HEK293 (cell line): ENCODE data around the gene ARHGAP22.
A peak's percentile ranks its signal among the peaks of the same experiment; 100 is the strongest.

Experiments used
- CTCF ChIA-PET: fragments of 350-600 bp; formaldehyde crosslinking; extraction: SDS; loops from one replicate; lab custom pipeline; 2021; ENCODE audit warnings: antibody characterized with exemption; lab: Yijun Ruan, JAX
- POLR2A ChIA-PET: fragments of 300-600 bp; formaldehyde crosslinking; extraction: SDS; loops from one replicate; lab custom pipeline; 2020; ENCODE audit warnings: antibody characterized with exemption, inconsistent platforms; lab: Yijun Ruan, JAX
- H3K27ac ChIP-seq: fragments of 200-500 bp; sonication (Bioruptor generic); 2 replicates; pipeline ENCODE4 v1.5.1; 2014; ENCODE audit warnings: low read depth, low read length, control low read depth, inconsistent platforms; ENCODE audit errors: extremely low read depth
- H3K36me3 ChIP-seq, 2 experiments: fragments of 200-500 bp in 1 of 2; sonication (Bioruptor generic) in 1 of 2; 1 replicate in 1 of 2; 2 replicates in 1 of 2; pipeline ENCODE4 v1.5.1; 2014 to 2017; ENCODE audit warnings: inconsistent platforms in 2 of 2, low read length in 2 of 2; ENCODE audit not compliant: control insufficient read depth in 2 of 2, insufficient read depth in 1 of 2
- H3K4me1 ChIP-seq: fragments of 200-500 bp; sonication (Bioruptor generic); 2 replicates; pipeline ENCODE4 v1.5.1; 2014; ENCODE audit warnings: mild to moderate bottlenecking, low read length, inconsistent platforms; ENCODE audit not compliant: control insufficient read depth, insufficient read depth
- H3K4me3 ChIP-seq: 2 replicates; pipeline ENCODE4 v1.5.1; 2011; ENCODE audit warnings: low read depth, mild to moderate bottlenecking, control low read depth, low read length, moderate library complexity
- H3K9me3 ChIP-seq: fragments of 200-500 bp; sonication (Bioruptor generic); 2 replicates; pipeline ENCODE4 v1.5.1; 2014; ENCODE audit warnings: low read depth, low read length, inconsistent platforms; ENCODE audit not compliant: control insufficient read depth, insufficient read depth
- GLI2 ChIP-seq: fragments of 450-650 bp; formaldehyde crosslinking; IDR thresholded peaks from 2 replicates; pipeline ENCODE4; 2017; ENCODE audit warnings: missing biosample characterization, missing genetic modification characterization, low read depth, borderline replicate concordance
- GLIS1 ChIP-seq: fragments of 450-650 bp; formaldehyde crosslinking; IDR thresholded peaks from 2 replicates; pipeline ENCODE4 v1.5.1; 2016; ENCODE audit warnings: missing biosample characterization, missing genetic modification characterization
- MYNN ChIP-seq: fragments of 450-650 bp; formaldehyde crosslinking; IDR thresholded peaks from 2 replicates; pipeline ENCODE4 v1.5.1; 2016; ENCODE audit warnings: missing biosample characterization, missing genetic modification characterization, borderline replicate concordance
- PRDM1 ChIP-seq: fragments of 450-650 bp; formaldehyde crosslinking; IDR thresholded peaks from 2 replicates; pipeline ENCODE4; 2016; ENCODE audit warnings: missing biosample characterization, missing genetic modification characterization
- REPIN1 ChIP-seq: fragments of 450-650 bp; formaldehyde crosslinking; IDR thresholded peaks from 2 replicates; pipeline ENCODE4 v1.5.1; 2017; ENCODE audit warnings: missing biosample characterization, missing genetic modification characterization, low read depth
- TCF7L2 ChIP-seq: IDR thresholded peaks from 2 replicates; pipeline ENCODE4 v1.6.1; 2011; ENCODE audit warnings: low read depth, mild to moderate bottlenecking, inconsistent platforms, low read length, moderate library complexity, borderline replicate concordance
- WT1 ChIP-seq: fragments of 450-650 bp; formaldehyde crosslinking; IDR thresholded peaks from 2 replicates; pipeline ENCODE4 v1.5.1; 2016; ENCODE audit warnings: missing biosample characterization, missing genetic modification characterization
- ZFHX2 ChIP-seq: fragments of 450-650 bp; formaldehyde crosslinking; conservative IDR thresholded peaks from 2 replicates; pipeline ENCODE4 v1.5.1; 2016; ENCODE audit warnings: missing biosample characterization, missing genetic modification characterization
- ZFP41 ChIP-seq: fragments of 450-650 bp; formaldehyde crosslinking; IDR thresholded peaks from 2 replicates; pipeline ENCODE4 v1.5.1; 2016; ENCODE audit warnings: missing biosample characterization, missing genetic modification characterization, borderline replicate concordance
- ZIC2 ChIP-seq: fragments of 450-650 bp; formaldehyde crosslinking; IDR thresholded peaks from 2 replicates; pipeline ENCODE4 v1.5.1; 2016; ENCODE audit warnings: missing biosample characterization, missing genetic modification characterization
- ZNF175 ChIP-seq: fragments of 450-650 bp; formaldehyde crosslinking; IDR thresholded peaks from 2 replicates; pipeline ENCODE4 v1.5.1; 2016; ENCODE audit warnings: missing biosample characterization, missing genetic modification characterization
- ZNF302 ChIP-seq: fragments of 450-650 bp; formaldehyde crosslinking; IDR thresholded peaks from 2 replicates; pipeline ENCODE4 v1.5.1; 2016; ENCODE audit warnings: missing biosample characterization, missing genetic modification characterization, low read depth
- ZNF341 ChIP-seq: fragments of 450-650 bp; formaldehyde crosslinking; IDR thresholded peaks from 2 replicates; pipeline ENCODE4; 2016; ENCODE audit warnings: low read depth, missing biosample characterization, missing genetic modification characterization
- ZNF354C ChIP-seq: fragments of 450-650 bp; formaldehyde crosslinking; IDR thresholded peaks from 2 replicates; pipeline ENCODE4 v1.5.1; 2016; ENCODE audit warnings: missing biosample characterization, missing genetic modification characterization, low read depth, borderline replicate concordance
- ZNF37A ChIP-seq: fragments of 450-650 bp; IDR thresholded peaks from 2 replicates; pipeline ENCODE4 v1.5.1; 2018; ENCODE audit warnings: missing biosample characterization, missing genetic modification characterization
- ZNF416 ChIP-seq: fragments of 450-650 bp; formaldehyde crosslinking; IDR thresholded peaks from 2 replicates; pipeline ENCODE4 v1.5.1; 2016; ENCODE audit warnings: missing biosample characterization, missing genetic modification characterization
- ZNF501 ChIP-seq: fragments of 450-650 bp; formaldehyde crosslinking; IDR thresholded peaks from 2 replicates; pipeline ENCODE4 v1.5.1; 2016; ENCODE audit warnings: missing biosample characterization, missing genetic modification characterization
- ZNF510 ChIP-seq: fragments of 450-650 bp; formaldehyde crosslinking; IDR thresholded peaks from 2 replicates; pipeline ENCODE4 v1.5.1; 2018; ENCODE audit warnings: mild to moderate bottlenecking, missing genetic modification characterization, missing biosample characterization; ENCODE audit not compliant: insufficient replicate concordance
- ZNF548 ChIP-seq: fragments of 450-650 bp; formaldehyde crosslinking; IDR thresholded peaks from 2 replicates; pipeline ENCODE4 v1.5.1; 2016; ENCODE audit warnings: missing biosample characterization, missing genetic modification characterization
- ZNF585B ChIP-seq: fragments of 450-650 bp; formaldehyde crosslinking; IDR thresholded peaks from 2 replicates; pipeline ENCODE4 v1.5.1; 2016; ENCODE audit warnings: missing biosample characterization, missing genetic modification characterization
- ZNF610 ChIP-seq: fragments of 450-650 bp; formaldehyde crosslinking; IDR thresholded peaks from 2 replicates; pipeline ENCODE4 v1.5.1; 2016; ENCODE audit warnings: missing biosample characterization, missing genetic modification characterization, borderline replicate concordance
- ZNF658 ChIP-seq: fragments of 450-650 bp; formaldehyde crosslinking; IDR thresholded peaks from 2 replicates; pipeline ENCODE4; 2016; ENCODE audit warnings: missing biosample characterization, missing genetic modification characterization
- ZNF660 ChIP-seq: fragments of 450-650 bp; IDR thresholded peaks from 2 replicates; pipeline ENCODE4 v1.5.1; 2018; ENCODE audit warnings: missing biosample characterization, mild to moderate bottlenecking, missing genetic modification characterization
- ZNF76 ChIP-seq: fragments of 450-650 bp; formaldehyde crosslinking; IDR thresholded peaks from 2 replicates; pipeline ENCODE4; 2016; ENCODE audit warnings: low read depth, missing biosample characterization, missing genetic modification characterization, borderline replicate concordance
- ZSCAN16 ChIP-seq: fragments of 450-650 bp; formaldehyde crosslinking; IDR thresholded peaks from 2 replicates; pipeline ENCODE4 v1.5.1; 2016; ENCODE audit warnings: missing biosample characterization, missing genetic modification characterization
- ZXDB ChIP-seq: fragments of 450-650 bp; formaldehyde crosslinking; IDR thresholded peaks from 2 replicates; pipeline ENCODE4 v1.5.1; 2016; ENCODE audit warnings: missing biosample characterization, missing genetic modification characterization
- TF ChIP-seq, protein P1 (sequence below): fragments of 450-650 bp; formaldehyde crosslinking; IDR thresholded peaks from 2 replicates; pipeline ENCODE4 v1.5.1; 2016; ENCODE audit warnings: missing biosample characterization, missing genetic modification characterization

ARHGAP22 gene

DNA sequence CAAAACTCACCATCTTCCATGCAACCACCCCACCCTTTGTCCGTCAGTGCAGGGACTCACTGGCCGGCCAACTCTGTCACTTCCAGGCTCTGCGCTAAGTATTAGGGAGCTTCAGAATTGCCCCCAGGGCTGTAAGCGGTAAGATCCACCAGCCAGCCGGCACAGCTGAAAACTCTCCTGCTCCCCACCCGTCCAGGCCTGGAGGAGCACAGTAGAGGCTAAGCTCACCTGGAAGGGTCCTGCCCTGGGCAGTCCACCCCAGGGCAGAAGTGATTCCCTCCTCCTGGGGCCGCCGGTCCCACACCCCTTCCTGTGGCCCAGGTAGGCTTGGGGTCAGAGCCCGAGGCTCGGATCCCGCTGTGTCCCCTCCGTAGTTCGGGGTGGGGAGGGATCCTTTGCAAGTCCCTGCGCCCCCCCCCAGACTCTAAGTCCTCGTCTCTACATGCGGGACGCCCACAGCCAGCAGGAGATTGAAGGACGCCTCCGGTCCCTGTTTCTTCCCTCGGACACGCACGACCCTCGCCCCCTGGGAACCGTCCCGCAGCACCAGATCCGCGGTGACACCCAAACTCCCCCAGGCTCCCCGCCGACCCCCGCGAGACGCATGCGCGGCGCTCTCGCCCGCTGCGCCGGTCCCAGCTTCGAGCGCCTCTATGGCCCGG, 138.9 kb downstream of the ARHGAP22 start:
- Histone ChIP-seq H3K9me3 (no peaks in the 10 kb centered on the region), H3K4me3 (no peak overlapping the region), H3K27ac (no peak overlapping the region), H3K4me1 (peaks cover 5% of the 10 kb centered on the region; the same call in 1 of the 2 replicates), H3K36me3 (no peaks in the 10 kb centered on the region)
- ChIA-PET CTCF (no interaction called here), POLR2A (no interaction called here)
- TF ChIP-seq REPIN1 = no peak
- TF ChIP-seq ZNF37A (tag by site-specific recombination) = no peak
- TF ChIP-seq ZFP41 (tag by site-specific recombination) = no peak
- TF ChIP-seq ZNF76 (tag by site-specific recombination) = no peak
- TF ChIP-seq ZXDB = no peak

DNA sequence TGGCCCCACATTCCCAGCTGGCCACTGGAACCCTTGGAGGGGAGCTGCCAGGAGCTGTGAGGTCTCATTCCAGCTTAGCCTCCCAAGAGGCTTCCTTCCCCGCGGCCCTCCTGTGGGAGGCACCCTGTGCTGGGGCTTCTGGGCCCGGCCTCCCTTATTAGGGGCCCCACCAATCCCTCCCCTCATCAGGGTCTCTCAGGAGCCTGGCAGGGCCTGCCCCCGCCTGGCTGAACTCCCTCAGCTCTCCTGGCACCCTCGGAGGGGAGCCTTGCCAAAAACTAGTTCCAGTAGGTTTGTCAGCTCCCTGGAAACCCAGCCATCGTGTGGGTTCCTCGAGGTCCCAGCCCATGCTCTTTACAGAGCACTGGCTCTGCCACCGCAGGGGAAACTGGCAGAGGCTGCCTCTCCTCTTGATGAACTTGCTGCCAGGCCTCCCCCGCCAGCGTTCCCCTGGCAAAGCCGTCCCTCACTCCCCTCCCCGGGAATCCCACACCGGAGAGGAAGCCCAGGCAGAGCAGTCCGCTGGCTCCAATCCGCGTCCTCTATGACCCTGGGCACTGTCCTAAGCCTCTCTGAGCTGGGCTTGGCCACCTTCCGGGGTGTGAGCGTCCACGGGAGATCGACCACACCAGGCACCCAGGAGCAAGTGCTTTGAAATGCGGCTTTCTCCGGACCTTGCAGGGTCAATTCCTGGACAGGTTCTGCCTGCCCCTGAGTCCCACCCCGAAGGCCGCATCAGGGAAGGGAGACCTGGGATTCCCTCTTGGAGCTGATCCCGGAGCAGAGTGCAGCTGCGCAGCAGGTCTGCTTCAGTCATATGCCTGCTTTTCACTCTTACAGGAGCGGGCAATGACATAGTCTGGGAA, 139.8 kb downstream of the ARHGAP22 start:
- ChIA-PET POLR2A (no interaction called here), CTCF (no interaction called here)
- Histone ChIP-seq H3K36me3 (no peaks in the 10 kb centered on the region), H3K4me3 (no peak overlapping the region), H3K4me1 (no peaks in the 10 kb centered on the region), H3K9me3 (no peaks in the 10 kb centered on the region), H3K27ac (no peak overlapping the region)
- TF ChIP-seq ZNF302 (tag by site-specific recombination) = no peak
- peak; percentile 46 for TF ChIP-seq GLIS1

DNA sequence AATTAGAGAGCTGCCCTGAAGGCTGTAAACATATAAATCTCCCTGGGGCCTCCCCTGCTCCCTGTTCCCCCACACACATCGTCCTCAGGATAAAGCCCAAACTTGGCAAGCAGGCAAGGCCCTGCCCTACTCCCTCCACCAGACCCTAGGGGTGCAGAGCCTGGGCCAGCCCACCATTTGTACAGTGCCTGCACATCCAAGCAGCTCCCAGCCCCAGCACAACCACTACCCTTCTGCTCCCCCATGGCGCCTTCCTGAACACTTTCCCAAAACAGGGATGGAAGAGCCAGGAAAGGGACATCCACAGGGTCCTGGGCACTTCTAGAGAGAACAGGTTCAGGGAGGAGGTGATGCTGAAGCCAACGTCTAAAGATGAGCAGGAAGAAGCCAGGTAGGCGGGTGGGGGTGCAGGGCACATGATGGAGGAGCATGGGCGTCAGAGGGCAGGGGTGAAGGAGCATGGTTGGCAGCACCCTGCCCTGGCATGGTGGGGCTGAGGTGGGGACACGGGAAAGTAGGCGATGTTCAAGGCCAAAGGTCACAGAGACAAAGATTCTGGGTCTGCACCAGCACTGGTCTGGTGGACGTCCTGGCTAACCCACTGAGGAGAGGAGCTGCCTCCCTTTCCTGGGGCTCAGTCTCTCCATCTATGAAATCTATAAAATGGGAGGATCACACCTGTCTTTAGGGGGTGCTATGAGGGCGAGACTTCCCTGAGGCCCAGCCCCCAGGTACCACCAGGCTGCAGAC, 140.6 kb downstream of the ARHGAP22 start:
- H3K36me3 ChIP-seq = no peaks in the 10 kb centered on the region

DNA sequence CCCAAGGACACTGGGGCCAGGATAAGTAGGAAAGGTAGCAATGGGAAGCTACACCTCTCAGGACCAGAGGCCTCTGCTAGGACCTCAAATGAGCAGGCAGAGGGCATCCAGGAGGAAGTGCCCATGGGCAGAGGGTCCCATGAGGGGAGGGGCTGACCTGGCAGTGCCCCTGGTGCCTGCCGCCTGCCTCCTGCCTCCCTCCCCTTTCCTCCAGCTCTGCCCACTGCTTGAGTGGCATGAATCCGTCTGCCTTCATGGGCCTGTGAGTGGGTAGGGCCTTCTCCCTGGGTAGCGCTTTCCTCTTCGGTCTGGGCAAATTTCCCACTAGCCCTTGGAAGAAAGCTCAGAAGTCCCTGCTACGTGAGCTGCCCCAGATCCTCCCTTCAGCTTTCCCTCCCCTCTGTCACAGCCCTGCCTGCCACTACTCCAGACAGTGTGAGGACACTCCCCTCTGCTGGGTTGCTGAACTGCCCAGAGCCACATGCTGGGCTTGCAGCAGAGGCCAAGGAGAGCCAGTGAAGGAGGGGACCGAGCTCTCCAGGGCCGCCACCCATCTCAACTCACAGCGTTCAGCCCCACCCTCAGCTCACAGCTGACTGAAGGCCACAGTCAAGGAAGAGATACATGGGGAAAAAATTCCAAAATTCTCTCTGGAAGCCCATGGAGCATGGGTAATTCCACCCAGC, 141.4 kb downstream of the ARHGAP22 start:
- POLR2A ChIA-PET = interaction anchor here (0.8 kb wide), 1 partner anchor 19 kb away, joined by 3 read pairs; no protein-coding TSS in a partner anchor
- Histone ChIP-seq H3K27ac (no peak overlapping the region), H3K4me1 (no peaks in the 10 kb centered on the region), H3K9me3 (no peaks in the 10 kb centered on the region), H3K4me3 (no peak overlapping the region), H3K36me3 (no peaks in the 10 kb centered on the region)
- CTCF ChIA-PET = no interaction called here
- TF ChIP-seq ZNF354C (tag by site-specific recombination) = no peak
- TF ChIP-seq ZNF548 (tag by site-specific recombination) = no peak
- TF ChIP-seq MYNN (tag by site-specific recombination) = no peak
- TF ChIP-seq ZNF610 (tag by site-specific recombination) = no peak
- no peak for TF ChIP-seq ZSCAN16
- TF ChIP-seq ZIC2 (tag by site-specific recombination) = peak; percentile 63
- no peak for TF ChIP-seq ZNF660 (tag by site-specific recombination)
- TF ChIP-seq ZNF510 (tag by site-specific recombination) = no peak
- TF ChIP-seq ZNF175 (tag by site-specific recombination) = no peak
- no peak for TF ChIP-seq GLI2 (tag by site-specific recombination)
- no peak for TF ChIP-seq ZNF416
- no peak for TF ChIP-seq TCF7L2
- no peak for TF ChIP-seq PRDM1 (tag by site-specific recombination)
- peak; percentile 27; the same call in 1 of the 2 replicates for TF ChIP-seq ZNF341 (tag by site-specific recombination)
- no peak for TF ChIP-seq ZNF658 (tag by site-specific recombination)
- TF ChIP-seq WT1 (tag by site-specific recombination) = peak; percentile 47; the same call in 1 of the 2 replicates
- TF ChIP-seq, protein P1, sequence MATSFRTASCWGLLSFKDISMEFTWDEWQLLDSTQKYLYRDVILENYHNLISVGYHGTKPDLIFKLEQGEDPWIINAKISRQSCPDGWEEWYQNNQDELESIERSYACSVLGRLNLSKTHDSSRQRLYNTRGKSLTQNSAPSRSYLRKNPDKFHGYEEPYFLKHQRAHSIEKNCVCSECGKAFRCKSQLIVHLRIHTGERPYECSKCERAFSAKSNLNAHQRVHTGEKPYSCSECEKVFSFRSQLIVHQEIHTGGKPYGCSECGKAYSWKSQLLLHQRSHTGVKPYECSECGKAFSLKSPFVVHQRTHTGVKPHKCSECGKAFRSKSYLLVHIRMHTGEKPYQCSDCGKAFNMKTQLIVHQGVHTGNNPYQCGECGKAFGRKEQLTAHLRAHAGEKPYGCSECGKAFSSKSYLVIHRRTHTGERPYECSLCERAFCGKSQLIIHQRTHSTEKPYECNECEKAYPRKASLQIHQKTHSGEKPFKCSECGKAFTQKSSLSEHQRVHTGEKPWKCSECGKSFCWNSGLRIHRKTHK (tag by site-specific recombination) = no peak

More for the DNA sequence above, 140.6 kb downstream of the ARHGAP22 start:
- CTCF ChIA-PET = no interaction called here
- no peak overlapping the region for H3K27ac ChIP-seq
- TF ChIP-seq ZNF585B (tag by site-specific recombination) (no peak), ZNF501 (tag by site-specific recombination) (no peak), GLIS1 (peak; percentile 48; the same call in 1 of the 2 replicates), ZFHX2 (tag by site-specific recombination) (0 out of 2 replicates have a peak, but pooled peaks have one; percentile 12)
- TF ChIP-seq, all 188 proteins: peak for 2
- Histone ChIP-seq H3K4me3 (no peak overlapping the region), H3K9me3 (no peaks in the 10 kb centered on the region), H3K4me1 (no peaks in the 10 kb centered on the region)
- POLR2A ChIA-PET = no interaction called here
